HepG2 (cell line): ENCODE measurements around the gene IRS1. TPM values are rescaled to one million over a fixed set of nuclear protein-coding genes. Genes with fewer than 3 reads are reported as not detected.
A peak's percentile ranks its signal among the peaks of the same experiment; 100 is the strongest.

Experiments used
- ARNTL ChIP-seq: sonication (generic); formaldehyde crosslinking; IDR thresholded peaks from 2 replicates; pipeline ENCODE4 v1.4.0; 2020; ENCODE audit warnings: mild to moderate bottlenecking, missing genetic modification reagents
- FOXC1 ChIP-seq: sonication (generic); formaldehyde crosslinking; IDR thresholded peaks from 2 replicates; pipeline ENCODE4 v1.8.0; 2022; ENCODE audit warnings: mild to moderate bottlenecking, missing genetic modification reagents, borderline replicate concordance
- KLF6 ChIP-seq: IDR thresholded peaks from 2 replicates; pipeline ENCODE4 v1.8.0; 2016; ENCODE audit warnings: missing biosample characterization, missing genetic modification reagents
- PCBP2 ChIP-seq: fragments of 200-400 bp; formaldehyde crosslinking; optimal IDR thresholded peaks from 2 replicates; pipeline ENCODE3; 2018; ENCODE audit warnings: low read length, low read depth; ENCODE audit not compliant: poor library complexity, severe bottlenecking
- SALL1 ChIP-seq: sonication (generic); formaldehyde crosslinking; IDR thresholded peaks from 2 replicates; pipeline ENCODE4 v1.8.0; 2022; ENCODE audit warnings: mild to moderate bottlenecking, missing genetic modification reagents
- SATB2 ChIP-seq: sonication (generic); formaldehyde crosslinking; IDR thresholded peaks from 2 replicates; pipeline ENCODE4 v1.5.0; 2020; ENCODE audit warnings: missing genetic modification reagents
- SIN3A ChIP-seq: IDR thresholded peaks from 2 replicates; pipeline ENCODE4 v1.6.1; 2011; ENCODE audit warnings: low read depth, mild to moderate bottlenecking, control low read depth, low read length, borderline replicate concordance
- ZBTB21 ChIP-seq: sonication (generic); formaldehyde crosslinking; IDR thresholded peaks from 2 replicates; pipeline ENCODE4 v1.4.0; 2020; ENCODE audit warnings: missing genetic modification reagents
- ZBTB3 ChIP-seq: sonication (generic); formaldehyde crosslinking; IDR thresholded peaks from 2 replicates; pipeline ENCODE4 v1.4.0; 2020; ENCODE audit warnings: low read depth, mild to moderate bottlenecking, moderate library complexity, missing genetic modification reagents, borderline replicate concordance
- polyA plus RNA-seq, 8 experiments: library from polyadenylated mRNA; depleted of rRNA in 3 of 8; stranded (reverse) in 7 of 8; unstranded in 1 of 8; fragments of >200 nt; fragmentation: Illumina TruSeq in 4 of 8; extraction: Trizol in 4 of 8; gene quantifications; 2 replicates each; pipeline versions ENCODE4 v1.2.1 to v1.2.3, GENCODE V29; 2011 to 2016; ENCODE audit warnings: low read depth in 4 of 8, missing spikeins in 1 of 8, mixed read lengths in 1 of 8; ENCODE audit not compliant: insufficient read depth in 1 of 8
- total RNA-seq, 5 experiments: library from RNA; depleted of rRNA; stranded (reverse); fragments of >200 nt; fragmentation: Illumina TruSeq; extraction: Trizol; gene quantifications; 2 replicates each; pipeline ENCODE4 v1.2.3, GENCODE V29; 2016; ENCODE audit warnings: low read depth in 1 of 5
- TF ChIP-seq, protein P1 (sequence below): sonication (generic); formaldehyde crosslinking; IDR thresholded peaks from 2 replicates; pipeline ENCODE4 v1.4.0; 2020; ENCODE audit warnings: missing genetic modification reagents, mild to moderate bottlenecking, borderline replicate concordance
- TF ChIP-seq, protein P2 (sequence below): sonication (generic); formaldehyde crosslinking; IDR thresholded peaks from 2 replicates; pipeline ENCODE4 v1.8.0; 2022; ENCODE audit warnings: mild to moderate bottlenecking, missing genetic modification reagents, moderate library complexity
- TF ChIP-seq, protein P3 (sequence below): sonication (generic); formaldehyde crosslinking; IDR thresholded peaks from 2 replicates; pipeline ENCODE4 v1.5.0; 2020; ENCODE audit warnings: mild to moderate bottlenecking, missing genetic modification reagents, borderline replicate concordance
- TF ChIP-seq, protein P4 (sequence below): sonication (generic); formaldehyde crosslinking; IDR thresholded peaks from 2 replicates; pipeline ENCODE4 v1.9.0; 2022; ENCODE audit warnings: missing genetic modification reagents, mild to moderate bottlenecking, borderline replicate concordance

The IRS1 gene
- total and polyA plus RNA-seq, 2 of the 13 experiments (the other 11 are each of a cell fraction or from before 2014, with no cell fraction given) = 8.7 to 9.0 TPM

DNA sequence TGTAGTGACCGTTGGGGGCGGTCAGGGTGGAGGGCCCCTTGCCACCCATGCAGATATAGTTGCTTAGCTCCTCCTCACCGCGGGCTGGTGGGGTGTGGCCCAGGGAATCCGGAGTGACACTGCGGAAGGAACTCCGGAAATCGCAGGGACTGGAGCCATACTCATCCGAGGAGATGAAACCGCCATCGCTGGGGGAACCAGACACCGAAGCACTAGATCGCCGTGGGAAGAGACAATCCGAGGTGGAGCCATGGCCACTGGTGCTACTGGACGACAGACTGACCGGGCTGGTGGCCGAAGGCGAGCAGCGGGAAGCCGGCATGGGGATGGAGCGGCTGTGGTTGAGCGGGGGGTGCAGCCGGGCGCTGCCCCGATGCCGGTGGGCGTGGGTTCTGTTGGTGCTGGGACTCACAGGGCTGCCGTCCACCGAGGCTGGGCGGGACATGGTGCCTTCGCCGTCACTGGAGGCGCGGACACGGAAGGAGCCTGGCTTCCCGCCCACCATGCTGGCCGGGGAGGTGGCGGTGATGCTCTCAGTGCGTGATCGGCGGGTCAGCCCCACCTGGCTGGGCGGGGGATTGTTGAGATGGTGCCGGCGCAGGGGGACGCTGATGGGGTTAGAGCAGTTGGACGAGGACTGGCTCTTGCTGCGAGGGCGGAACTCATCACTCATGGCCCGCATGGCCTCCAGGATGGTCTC, 2.2 kb downstream of the IRS1 start (continued):
- TF ChIP-seq, protein P1, sequence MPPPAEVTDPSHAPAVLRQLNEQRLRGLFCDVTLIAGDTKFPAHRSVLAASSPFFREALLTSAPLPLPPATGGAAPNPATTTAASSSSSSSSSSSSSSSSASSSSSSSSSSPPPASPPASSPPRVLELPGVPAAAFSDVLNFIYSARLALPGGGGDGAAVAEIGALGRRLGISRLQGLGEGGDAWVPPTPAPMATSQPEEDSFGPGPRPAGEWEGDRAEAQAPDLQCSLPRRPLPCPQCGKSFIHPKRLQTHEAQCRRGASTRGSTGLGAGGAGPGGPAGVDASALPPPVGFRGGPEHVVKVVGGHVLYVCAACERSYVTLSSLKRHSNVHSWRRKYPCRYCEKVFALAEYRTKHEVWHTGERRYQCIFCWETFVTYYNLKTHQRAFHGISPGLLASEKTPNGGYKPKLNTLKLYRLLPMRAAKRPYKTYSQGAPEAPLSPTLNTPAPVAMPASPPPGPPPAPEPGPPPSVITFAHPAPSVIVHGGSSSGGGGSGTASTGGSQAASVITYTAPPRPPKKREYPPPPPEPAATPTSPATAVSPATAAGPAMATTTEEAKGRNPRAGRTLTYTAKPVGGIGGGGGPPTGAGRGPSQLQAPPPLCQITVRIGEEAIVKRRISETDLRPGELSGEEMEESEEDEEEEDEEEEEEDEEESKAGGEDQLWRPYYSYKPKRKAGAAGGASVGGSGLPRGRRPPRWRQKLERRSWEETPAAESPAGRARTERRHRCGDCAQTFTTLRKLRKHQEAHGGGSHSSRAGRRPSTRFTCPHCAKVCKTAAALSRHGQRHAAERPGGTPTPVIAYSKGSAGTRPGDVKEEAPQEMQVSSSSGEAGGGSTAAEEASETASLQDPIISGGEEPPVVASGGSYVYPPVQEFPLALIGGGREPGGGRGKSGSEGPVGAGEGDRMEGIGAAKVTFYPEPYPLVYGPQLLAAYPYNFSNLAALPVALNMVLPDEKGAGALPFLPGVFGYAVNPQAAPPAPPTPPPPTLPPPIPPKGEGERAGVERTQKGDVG = no peak
- TF ChIP-seq, protein P2, sequence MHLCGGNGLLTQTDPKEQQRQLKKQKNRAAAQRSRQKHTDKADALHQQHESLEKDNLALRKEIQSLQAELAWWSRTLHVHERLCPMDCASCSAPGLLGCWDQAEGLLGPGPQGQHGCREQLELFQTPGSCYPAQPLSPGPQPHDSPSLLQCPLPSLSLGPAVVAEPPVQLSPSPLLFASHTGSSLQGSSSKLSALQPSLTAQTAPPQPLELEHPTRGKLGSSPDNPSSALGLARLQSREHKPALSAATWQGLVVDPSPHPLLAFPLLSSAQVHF (CRISPR knock-in tag) = peak; percentile 10; the same call in 1 of the 2 replicates
- TF ChIP-seq ZBTB21 (CRISPR knock-in tag) (no peak), PCBP2 (no peak), KLF6 (CRISPR knock-in tag) (no peak), SATB2 (CRISPR knock-in tag) (no peak), ARNTL (CRISPR knock-in tag) (no peak), ZBTB3 (no peak), FOXC1 (no peak), SALL1 (CRISPR knock-in tag) (no peak), SIN3A (no peak)
- TF ChIP-seq, protein P3, sequence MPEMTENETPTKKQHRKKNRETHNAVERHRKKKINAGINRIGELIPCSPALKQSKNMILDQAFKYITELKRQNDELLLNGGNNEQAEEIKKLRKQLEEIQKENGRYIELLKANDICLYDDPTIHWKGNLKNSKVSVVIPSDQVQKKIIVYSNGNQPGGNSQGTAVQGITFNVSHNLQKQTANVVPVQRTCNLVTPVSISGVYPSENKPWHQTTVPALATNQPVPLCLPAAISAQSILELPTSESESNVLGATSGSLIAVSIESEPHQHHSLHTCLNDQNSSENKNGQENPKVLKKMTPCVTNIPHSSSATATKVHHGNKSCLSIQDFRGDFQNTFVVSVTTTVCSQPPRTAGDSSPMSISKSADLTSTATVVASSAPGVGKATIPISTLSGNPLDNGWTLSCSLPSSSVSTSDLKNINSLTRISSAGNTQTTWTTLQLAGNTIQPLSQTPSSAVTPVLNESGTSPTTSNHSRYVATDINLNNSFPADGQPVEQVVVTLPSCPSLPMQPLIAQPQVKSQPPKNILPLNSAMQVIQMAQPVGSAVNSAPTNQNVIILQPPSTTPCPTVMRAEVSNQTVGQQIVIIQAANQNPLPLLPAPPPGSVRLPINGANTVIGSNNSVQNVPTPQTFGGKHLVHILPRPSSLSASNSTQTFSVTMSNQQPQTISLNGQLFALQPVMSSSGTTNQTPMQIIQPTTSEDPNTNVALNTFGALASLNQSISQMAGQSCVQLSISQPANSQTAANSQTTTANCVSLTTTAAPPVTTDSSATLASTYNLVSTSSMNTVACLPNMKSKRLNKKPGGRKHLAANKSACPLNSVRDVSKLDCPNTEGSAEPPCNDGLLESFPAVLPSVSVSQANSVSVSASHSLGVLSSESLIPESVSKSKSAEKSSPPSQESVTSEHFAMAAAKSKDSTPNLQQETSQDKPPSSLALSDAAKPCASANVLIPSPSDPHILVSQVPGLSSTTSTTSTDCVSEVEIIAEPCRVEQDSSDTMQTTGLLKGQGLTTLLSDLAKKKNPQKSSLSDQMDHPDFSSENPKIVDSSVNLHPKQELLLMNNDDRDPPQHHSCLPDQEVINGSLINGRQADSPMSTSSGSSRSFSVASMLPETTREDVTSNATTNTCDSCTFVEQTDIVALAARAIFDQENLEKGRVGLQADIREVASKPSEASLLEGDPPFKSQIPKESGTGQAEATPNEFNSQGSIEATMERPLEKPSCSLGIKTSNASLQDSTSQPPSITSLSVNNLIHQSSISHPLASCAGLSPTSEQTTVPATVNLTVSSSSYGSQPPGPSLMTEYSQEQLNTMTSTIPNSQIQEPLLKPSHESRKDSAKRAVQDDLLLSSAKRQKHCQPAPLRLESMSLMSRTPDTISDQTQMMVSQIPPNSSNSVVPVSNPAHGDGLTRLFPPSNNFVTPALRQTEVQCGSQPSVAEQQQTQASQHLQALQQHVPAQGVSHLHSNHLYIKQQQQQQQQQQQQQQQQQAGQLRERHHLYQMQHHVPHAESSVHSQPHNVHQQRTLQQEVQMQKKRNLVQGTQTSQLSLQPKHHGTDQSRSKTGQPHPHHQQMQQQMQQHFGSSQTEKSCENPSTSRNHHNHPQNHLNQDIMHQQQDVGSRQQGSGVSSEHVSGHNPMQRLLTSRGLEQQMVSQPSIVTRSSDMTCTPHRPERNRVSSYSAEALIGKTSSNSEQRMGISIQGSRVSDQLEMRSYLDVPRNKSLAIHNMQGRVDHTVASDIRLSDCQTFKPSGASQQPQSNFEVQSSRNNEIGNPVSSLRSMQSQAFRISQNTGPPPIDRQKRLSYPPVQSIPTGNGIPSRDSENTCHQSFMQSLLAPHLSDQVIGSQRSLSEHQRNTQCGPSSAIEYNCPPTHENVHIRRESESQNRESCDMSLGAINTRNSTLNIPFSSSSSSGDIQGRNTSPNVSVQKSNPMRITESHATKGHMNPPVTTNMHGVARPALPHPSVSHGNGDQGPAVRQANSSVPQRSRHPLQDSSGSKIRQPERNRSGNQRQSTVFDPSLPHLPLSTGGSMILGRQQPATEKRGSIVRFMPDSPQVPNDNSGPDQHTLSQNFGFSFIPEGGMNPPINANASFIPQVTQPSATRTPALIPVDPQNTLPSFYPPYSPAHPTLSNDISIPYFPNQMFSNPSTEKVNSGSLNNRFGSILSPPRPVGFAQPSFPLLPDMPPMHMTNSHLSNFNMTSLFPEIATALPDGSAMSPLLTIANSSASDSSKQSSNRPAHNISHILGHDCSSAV (CRISPR knock-in tag) = no peak
- TF ChIP-seq, protein P4, sequence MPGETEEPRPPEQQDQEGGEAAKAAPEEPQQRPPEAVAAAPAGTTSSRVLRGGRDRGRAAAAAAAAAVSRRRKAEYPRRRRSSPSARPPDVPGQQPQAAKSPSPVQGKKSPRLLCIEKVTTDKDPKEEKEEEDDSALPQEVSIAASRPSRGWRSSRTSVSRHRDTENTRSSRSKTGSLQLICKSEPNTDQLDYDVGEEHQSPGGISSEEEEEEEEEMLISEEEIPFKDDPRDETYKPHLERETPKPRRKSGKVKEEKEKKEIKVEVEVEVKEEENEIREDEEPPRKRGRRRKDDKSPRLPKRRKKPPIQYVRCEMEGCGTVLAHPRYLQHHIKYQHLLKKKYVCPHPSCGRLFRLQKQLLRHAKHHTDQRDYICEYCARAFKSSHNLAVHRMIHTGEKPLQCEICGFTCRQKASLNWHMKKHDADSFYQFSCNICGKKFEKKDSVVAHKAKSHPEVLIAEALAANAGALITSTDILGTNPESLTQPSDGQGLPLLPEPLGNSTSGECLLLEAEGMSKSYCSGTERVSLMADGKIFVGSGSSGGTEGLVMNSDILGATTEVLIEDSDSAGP = peak; percentile 44; the same call in 1 of the 2 replicates
